SK-N-SH treated with all-trans-retinoic acid at 6 μM for 48 hours (cell line): ENCODE data around the gene RAPGEF4.

Source experiments
- ATAC-seq: fragments of 200-7000 bp; cut with Tn5 transposase; 3 replicates; pipeline ENCODE4 v1.9.1; 2020; ENCODE audit warnings: mild to moderate bottlenecking, moderate library complexity
- ARNTL ChIP-seq: fragments of 450-650 bp; formaldehyde crosslinking; IDR thresholded peaks from 2 replicates; pipeline ENCODE4 v1.5.0; 2020; ENCODE audit warnings: low read depth, mild to moderate bottlenecking, moderate library complexity, borderline replicate concordance
- CSDC2 ChIP-seq: fragments of 250-450 bp; sonication (Bioruptor Pico); IDR thresholded peaks from 2 replicates; pipeline ENCODE4 v1.5.0; 2020; ENCODE audit warnings: mild to moderate bottlenecking, moderate library complexity
- ESRRG ChIP-seq: fragments of 250-450 bp; sonication (Bioruptor Pico); IDR thresholded peaks from 2 replicates; pipeline ENCODE4 v1.6.1; 2021; ENCODE audit warnings: mild to moderate bottlenecking
- ISL1 ChIP-seq: fragments of 250-450 bp; sonication (Bioruptor Pico); IDR thresholded peaks from 2 replicates; pipeline ENCODE4 v2.1.2; 2022; ENCODE audit warnings: mild to moderate bottlenecking, moderate library complexity
- OSR1 ChIP-seq: fragments of 250-450 bp; sonication (Bioruptor Pico); IDR thresholded peaks from 2 replicates; pipeline ENCODE4 v1.8.0; 2022; ENCODE audit warnings: moderate library complexity, mild to moderate bottlenecking, inconsistent platforms
- PPARA ChIP-seq: fragments of 250-450 bp; sonication (Bioruptor Pico); IDR thresholded peaks from 2 replicates; pipeline ENCODE4 v1.5.0; 2020; ENCODE audit warnings: mild to moderate bottlenecking, borderline replicate concordance
- RARB ChIP-seq: fragments of 250-450 bp; sonication (Bioruptor Pico); IDR thresholded peaks from 2 replicates; pipeline ENCODE4 v1.8.0; 2021; ENCODE audit warnings: mild to moderate bottlenecking, moderate library complexity
- SNAI2 ChIP-seq: fragments of 250-450 bp; sonication (Bioruptor Pico); IDR thresholded peaks from 2 replicates; pipeline ENCODE4 v1.5.0; 2020; ENCODE audit warnings: mild to moderate bottlenecking, moderate library complexity
- TCF4 ChIP-seq: fragments of 250-450 bp; sonication (Bioruptor Pico); IDR thresholded peaks from 2 replicates; pipeline ENCODE4 v1.8.0; 2021; ENCODE audit warnings: mild to moderate bottlenecking, moderate library complexity, borderline replicate concordance
- TOX ChIP-seq: fragments of 250-450 bp; sonication (Bioruptor Pico); IDR thresholded peaks from 2 replicates; pipeline ENCODE4 v1.8.0; 2021; ENCODE audit warnings: mild to moderate bottlenecking, moderate library complexity, borderline replicate concordance
- ZNF565 ChIP-seq: fragments of 450-650 bp; formaldehyde crosslinking; conservative IDR thresholded peaks from 2 replicates; pipeline ENCODE4 v1.5.0; 2020; ENCODE audit warnings: low read depth, mild to moderate bottlenecking, moderate library complexity
- ZNF70 ChIP-seq: fragments of 450-650 bp; formaldehyde crosslinking; IDR thresholded peaks from 2 replicates; pipeline ENCODE4 v1.5.0; 2020; ENCODE audit warnings: mild to moderate bottlenecking, moderate library complexity
- ZNF8 ChIP-seq: fragments of 450-650 bp; formaldehyde crosslinking; IDR thresholded peaks from 2 replicates; pipeline ENCODE4 v1.5.0; 2020; ENCODE audit warnings: mild to moderate bottlenecking, moderate library complexity
- TF ChIP-seq, protein P1 (sequence below): fragments of 250-450 bp; sonication (Bioruptor Pico); IDR thresholded peaks from 2 replicates; pipeline ENCODE4 v1.8.0; 2021; ENCODE audit warnings: low read depth, mild to moderate bottlenecking, moderate library complexity, borderline replicate concordance
- TF ChIP-seq, protein P2 (sequence below): fragments of 250-450 bp; sonication (Bioruptor Pico); IDR thresholded peaks from 2 replicates; pipeline ENCODE4 v1.5.1; 2021; ENCODE audit warnings: mild to moderate bottlenecking, moderate library complexity
- TF ChIP-seq, protein P3 (sequence below): fragments of 250-450 bp; sonication (Bioruptor Pico); IDR thresholded peaks from 2 replicates; pipeline ENCODE4 v1.5.1; 2020; ENCODE audit warnings: low read depth, mild to moderate bottlenecking, moderate library complexity
- TF ChIP-seq, protein P4 (sequence below): fragments of 250-450 bp; sonication (Bioruptor Pico); IDR thresholded peaks from 2 replicates; pipeline ENCODE4 v1.8.0; 2020; ENCODE audit warnings: mild to moderate bottlenecking, moderate library complexity, borderline replicate concordance
- TF ChIP-seq, protein P5 (sequence below): fragments of 250-450 bp; sonication (Bioruptor Pico); IDR thresholded peaks from 2 replicates; pipeline ENCODE4 v1.5.0; 2020; ENCODE audit warnings: mild to moderate bottlenecking, moderate library complexity

The RAPGEF4 gene

DNA sequence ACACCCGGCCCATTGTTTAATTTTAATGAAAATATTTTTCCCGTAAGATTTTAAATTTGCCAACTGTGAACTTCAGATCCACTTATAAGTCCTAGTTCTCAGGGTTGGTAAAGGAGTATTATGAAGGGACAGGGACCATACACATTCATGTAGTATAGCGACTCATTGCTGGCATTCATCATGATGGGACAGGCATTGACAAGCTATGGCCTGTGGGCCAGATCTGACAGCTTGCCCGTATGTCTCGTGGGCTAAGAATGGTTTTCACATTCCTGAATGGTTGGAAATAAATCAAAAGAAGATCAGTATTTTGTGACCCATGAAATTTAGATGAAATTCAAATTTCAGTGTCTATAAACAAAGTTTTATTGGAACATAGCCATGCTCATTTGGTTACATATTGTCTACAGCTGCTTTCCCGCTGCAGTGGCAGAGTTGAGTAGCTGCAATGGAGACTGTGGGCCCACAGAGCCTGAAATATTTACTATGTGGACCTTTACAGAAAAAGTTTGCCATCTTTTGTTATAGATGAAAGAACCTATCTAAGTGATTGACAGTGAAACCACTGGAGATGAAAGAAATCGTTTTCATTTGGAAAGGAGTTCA lies 4.1 kb downstream of the RAPGEF4 start:
- ATAC-seq = no peak
- TF ChIP-seq RARB = no peak
- TF ChIP-seq ZNF70 (CRISPR knock-in tag) = no peak
- no peak for TF ChIP-seq SNAI2
- TF ChIP-seq ARNTL = no peak
- TF ChIP-seq ZNF8 (CRISPR knock-in tag) = no peak
- TF ChIP-seq, protein P1, sequence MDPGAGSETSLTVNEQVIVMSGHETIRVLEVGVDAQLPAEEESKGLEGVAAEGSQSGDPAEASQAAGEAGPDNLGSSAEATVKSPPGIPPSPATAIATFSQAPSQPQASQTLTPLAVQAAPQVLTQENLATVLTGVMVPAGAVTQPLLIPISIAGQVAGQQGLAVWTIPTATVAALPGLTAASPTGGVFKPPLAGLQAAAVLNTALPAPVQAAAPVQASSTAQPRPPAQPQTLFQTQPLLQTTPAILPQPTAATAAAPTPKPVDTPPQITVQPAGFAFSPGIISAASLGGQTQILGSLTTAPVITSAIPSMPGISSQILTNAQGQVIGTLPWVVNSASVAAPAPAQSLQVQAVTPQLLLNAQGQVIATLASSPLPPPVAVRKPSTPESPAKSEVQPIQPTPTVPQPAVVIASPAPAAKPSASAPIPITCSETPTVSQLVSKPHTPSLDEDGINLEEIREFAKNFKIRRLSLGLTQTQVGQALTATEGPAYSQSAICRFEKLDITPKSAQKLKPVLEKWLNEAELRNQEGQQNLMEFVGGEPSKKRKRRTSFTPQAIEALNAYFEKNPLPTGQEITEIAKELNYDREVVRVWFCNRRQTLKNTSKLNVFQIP (CRISPR knock-in tag) = no peak
- TF ChIP-seq OSR1 = no peak
- TF ChIP-seq PPARA = no peak
- TF ChIP-seq, protein P2, sequence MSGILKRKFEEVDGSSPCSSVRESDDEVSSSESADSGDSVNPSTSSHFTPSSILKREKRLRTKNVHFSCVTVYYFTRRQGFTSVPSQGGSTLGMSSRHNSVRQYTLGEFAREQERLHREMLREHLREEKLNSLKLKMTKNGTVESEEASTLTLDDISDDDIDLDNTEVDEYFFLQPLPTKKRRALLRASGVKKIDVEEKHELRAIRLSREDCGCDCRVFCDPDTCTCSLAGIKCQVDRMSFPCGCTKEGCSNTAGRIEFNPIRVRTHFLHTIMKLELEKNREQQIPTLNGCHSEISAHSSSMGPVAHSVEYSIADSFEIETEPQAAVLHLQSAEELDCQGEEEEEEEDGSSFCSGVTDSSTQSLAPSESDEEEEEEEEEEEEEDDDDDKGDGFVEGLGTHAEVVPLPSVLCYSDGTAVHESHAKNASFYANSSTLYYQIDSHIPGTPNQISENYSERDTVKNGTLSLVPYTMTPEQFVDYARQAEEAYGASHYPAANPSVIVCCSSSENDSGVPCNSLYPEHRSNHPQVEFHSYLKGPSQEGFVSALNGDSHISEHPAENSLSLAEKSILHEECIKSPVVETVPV (CRISPR knock-in tag) = no peak

DNA sequence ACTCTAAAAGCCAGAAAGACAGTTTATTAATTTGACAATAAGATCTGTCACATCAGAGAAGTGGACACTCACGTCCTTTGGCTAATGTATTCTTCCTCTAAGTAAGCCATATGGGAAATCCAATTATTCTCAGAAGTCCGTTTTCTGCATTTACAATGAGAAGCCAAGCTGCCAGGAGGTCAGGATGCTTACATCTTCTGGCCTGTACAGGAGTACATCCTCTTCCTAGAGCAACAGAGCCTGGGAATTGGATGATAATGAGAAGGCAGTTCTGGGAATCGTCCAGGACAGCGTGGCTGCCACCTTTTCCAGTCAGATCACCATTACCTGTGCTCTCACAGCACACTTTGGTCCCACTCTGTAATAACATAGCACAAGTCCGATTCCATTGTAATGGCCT lies 5.2 kb downstream of the RAPGEF4 start:
- no peak for ATAC-seq
- TF ChIP-seq, protein P3, sequence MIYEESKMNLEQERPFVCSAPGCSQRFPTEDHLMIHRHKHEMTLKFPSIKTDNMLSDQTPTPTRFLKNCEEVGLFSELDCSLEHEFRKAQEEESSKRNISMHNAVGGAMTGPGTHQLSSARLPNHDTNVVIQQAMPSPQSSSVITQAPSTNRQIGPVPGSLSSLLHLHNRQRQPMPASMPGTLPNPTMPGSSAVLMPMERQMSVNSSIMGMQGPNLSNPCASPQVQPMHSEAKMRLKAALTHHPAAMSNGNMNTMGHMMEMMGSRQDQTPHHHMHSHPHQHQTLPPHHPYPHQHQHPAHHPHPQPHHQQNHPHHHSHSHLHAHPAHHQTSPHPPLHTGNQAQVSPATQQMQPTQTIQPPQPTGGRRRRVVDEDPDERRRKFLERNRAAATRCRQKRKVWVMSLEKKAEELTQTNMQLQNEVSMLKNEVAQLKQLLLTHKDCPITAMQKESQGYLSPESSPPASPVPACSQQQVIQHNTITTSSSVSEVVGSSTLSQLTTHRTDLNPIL (CRISPR knock-in tag) = no peak
- TF ChIP-seq TCF4 (CRISPR knock-in tag) (no peak), ESRRG (CRISPR knock-in tag) (no peak), TOX (no peak), ISL1 (CRISPR knock-in tag) (no peak), OSR1 (no peak), ZNF70 (CRISPR knock-in tag) (no peak), CSDC2 (CRISPR knock-in tag) (no peak), SNAI2 (no peak), PPARA (no peak), ZNF565 (no peak), ARNTL (no peak), ZNF8 (CRISPR knock-in tag) (no peak)
- TF ChIP-seq, protein P4, sequence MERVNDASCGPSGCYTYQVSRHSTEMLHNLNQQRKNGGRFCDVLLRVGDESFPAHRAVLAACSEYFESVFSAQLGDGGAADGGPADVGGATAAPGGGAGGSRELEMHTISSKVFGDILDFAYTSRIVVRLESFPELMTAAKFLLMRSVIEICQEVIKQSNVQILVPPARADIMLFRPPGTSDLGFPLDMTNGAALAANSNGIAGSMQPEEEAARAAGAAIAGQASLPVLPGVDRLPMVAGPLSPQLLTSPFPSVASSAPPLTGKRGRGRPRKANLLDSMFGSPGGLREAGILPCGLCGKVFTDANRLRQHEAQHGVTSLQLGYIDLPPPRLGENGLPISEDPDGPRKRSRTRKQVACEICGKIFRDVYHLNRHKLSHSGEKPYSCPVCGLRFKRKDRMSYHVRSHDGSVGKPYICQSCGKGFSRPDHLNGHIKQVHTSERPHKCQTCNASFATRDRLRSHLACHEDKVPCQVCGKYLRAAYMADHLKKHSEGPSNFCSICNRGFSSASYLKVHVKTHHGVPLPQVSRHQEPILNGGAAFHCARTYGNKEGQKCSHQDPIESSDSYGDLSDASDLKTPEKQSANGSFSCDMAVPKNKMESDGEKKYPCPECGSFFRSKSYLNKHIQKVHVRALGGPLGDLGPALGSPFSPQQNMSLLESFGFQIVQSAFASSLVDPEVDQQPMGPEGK (CRISPR knock-in tag) = no peak
- TF ChIP-seq, protein P1 (CRISPR knock-in tag) = no peak
- TF ChIP-seq, protein P5, sequence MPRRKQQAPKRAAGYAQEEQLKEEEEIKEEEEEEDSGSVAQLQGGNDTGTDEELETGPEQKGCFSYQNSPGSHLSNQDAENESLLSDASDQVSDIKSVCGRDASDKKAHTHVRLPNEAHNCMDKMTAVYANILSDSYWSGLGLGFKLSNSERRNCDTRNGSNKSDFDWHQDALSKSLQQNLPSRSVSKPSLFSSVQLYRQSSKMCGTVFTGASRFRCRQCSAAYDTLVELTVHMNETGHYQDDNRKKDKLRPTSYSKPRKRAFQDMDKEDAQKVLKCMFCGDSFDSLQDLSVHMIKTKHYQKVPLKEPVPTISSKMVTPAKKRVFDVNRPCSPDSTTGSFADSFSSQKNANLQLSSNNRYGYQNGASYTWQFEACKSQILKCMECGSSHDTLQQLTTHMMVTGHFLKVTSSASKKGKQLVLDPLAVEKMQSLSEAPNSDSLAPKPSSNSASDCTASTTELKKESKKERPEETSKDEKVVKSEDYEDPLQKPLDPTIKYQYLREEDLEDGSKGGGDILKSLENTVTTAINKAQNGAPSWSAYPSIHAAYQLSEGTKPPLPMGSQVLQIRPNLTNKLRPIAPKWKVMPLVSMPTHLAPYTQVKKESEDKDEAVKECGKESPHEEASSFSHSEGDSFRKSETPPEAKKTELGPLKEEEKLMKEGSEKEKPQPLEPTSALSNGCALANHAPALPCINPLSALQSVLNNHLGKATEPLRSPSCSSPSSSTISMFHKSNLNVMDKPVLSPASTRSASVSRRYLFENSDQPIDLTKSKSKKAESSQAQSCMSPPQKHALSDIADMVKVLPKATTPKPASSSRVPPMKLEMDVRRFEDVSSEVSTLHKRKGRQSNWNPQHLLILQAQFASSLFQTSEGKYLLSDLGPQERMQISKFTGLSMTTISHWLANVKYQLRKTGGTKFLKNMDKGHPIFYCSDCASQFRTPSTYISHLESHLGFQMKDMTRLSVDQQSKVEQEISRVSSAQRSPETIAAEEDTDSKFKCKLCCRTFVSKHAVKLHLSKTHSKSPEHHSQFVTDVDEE (CRISPR knock-in tag) = no peak

DNA sequence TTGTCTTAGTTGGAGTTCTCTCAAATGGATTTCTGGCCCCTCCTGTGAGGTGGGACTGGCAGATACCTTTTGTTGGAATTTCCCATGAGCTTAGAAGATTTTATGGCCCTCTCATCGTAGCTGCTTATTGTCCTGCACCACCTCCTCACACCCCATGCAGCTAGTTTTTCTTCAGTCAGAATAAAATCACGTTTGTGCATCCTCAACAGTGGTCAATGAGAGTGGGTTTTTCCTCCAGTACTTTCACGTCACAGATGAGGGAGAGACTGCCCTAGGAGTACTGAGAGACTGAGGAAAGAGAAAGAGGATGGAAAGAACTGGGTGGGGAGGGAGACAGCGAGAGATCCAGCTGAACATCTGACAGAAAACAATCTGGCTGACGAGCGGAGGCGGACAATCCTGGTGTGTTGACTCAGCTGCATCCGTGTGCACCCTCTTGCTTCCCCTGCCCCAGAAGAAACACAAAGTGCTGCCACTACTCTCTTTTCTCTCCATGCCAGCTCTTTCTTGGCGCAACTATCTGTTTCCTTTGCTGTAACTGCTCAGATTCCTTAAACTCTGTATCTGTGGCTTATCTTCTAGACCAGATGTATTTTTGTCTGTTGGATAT lies 7.4 kb downstream of the RAPGEF4 start:
- ATAC-seq = no peak
- TF ChIP-seq ZNF565 = no peak
- no peak for TF ChIP-seq RARB
- TF ChIP-seq, all 23 proteins: peak for 0
